Gastroesophageal sphincter (tissue), 3 donors: ENCODE results near the gene BAHCC1.
A peak's percentile ranks its signal among the peaks of the same experiment; 100 is the strongest.

Source experiments
- EP300 ChIP-seq: sonication (generic); formaldehyde crosslinking; IDR thresholded peaks from one replicate; pipeline ENCODE4 v1.6.1; 2017; ENCODE audit warnings: antibody characterized with exemption, mild to moderate bottlenecking
- POLR2A ChIP-seq, 2 donors: fragments of 450-650 bp; IDR thresholded peaks; one replicate each; pipeline ENCODE4 v1.6.1; 2017; ENCODE audit warnings: antibody characterized with exemption in 2 of 2, mild to moderate bottlenecking in 2 of 2, moderate library complexity in 1 of 2
- POLR2AphosphoS5 ChIP-seq: sonication (generic); formaldehyde crosslinking; IDR thresholded peaks from one replicate; pipeline ENCODE4 v1.6.1; 2017; ENCODE audit warnings: antibody characterized with exemption
- TF ChIP-seq, protein P1 (sequence below), 4 experiments: fragments of 200-600 bp in 2 of 4; fragments of 450-650 bp in 2 of 4; sonication (generic) in 1 of 4; IDR thresholded peaks; one replicate each; pipeline ENCODE4 v1.5.1; 2017 to 2019; ENCODE audit warnings: antibody characterized with exemption in 4 of 4, mild to moderate bottlenecking in 2 of 4, moderate library complexity in 2 of 4

DNA sequence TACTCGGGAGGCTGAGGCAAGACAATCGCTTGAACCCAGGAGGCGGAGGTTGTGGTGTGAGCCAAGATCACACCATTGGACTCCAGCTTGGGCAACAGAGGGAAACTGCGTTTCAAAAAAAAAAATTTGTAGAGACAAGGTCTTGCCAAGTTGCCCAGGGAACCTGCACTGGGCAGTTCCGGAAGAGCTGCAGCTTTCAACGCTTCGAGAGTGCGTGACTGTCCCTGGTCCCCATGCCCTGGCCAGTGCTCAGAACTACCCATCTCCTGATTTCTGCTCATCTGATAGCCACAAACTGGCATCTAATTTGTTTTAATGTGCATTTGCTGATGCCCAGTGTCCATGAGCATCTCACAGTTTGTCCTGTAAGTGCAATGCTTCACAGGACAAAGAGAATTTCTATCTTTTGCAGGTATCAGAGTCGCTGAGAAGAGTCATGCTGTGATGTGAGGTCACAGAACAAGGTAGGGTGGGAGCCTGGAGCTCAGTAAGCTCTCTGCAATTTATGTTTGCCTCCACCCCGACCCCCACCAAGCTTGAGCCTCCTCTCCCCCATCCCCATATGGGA, 113.5 kb downstream of the BAHCC1 start:
- TF ChIP-seq, protein P1, sequence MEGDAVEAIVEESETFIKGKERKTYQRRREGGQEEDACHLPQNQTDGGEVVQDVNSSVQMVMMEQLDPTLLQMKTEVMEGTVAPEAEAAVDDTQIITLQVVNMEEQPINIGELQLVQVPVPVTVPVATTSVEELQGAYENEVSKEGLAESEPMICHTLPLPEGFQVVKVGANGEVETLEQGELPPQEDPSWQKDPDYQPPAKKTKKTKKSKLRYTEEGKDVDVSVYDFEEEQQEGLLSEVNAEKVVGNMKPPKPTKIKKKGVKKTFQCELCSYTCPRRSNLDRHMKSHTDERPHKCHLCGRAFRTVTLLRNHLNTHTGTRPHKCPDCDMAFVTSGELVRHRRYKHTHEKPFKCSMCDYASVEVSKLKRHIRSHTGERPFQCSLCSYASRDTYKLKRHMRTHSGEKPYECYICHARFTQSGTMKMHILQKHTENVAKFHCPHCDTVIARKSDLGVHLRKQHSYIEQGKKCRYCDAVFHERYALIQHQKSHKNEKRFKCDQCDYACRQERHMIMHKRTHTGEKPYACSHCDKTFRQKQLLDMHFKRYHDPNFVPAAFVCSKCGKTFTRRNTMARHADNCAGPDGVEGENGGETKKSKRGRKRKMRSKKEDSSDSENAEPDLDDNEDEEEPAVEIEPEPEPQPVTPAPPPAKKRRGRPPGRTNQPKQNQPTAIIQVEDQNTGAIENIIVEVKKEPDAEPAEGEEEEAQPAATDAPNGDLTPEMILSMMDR (IDR thresholded peaks at IDR 0.05): no peak
- TF ChIP-seq POLR2A (IDR thresholded peaks at IDR 0.05): peak in 1 of 2 donors; percentile 13
- TF ChIP-seq EP300: no peak
- peak; percentile 30 for TF ChIP-seq POLR2AphosphoS5
